Dermis microvascular lymphatic vessel endothelial cell (primary cell): ENCODE measurements around the gene BCAS4. TPM values are rescaled to one million over a fixed set of nuclear protein-coding genes. Genes with fewer than 3 reads are reported as not detected.
"Not testable (repeated sequence)": the region's sequence is repeated elsewhere in the genome, so short reads cannot be mapped to it uniquely, and the experiment has no call there.

Experiments used
- DNase-seq, 2 donors: peaks; one replicate each; pipeline versions ENCODE4 v3.0.0 to v3.0.0-alpha.2; 2010; ENCODE audit warnings: low read depth in 2 of 2
- total RNA-seq: library from RNA; depleted of rRNA; stranded (reverse); fragments of >200 nt; gene quantifications from 2 replicates; pipeline ENCODE4 v1.2.1, GENCODE V29; 2014

BCAS4 gene
- total RNA-seq, 1 donor from 2014 or later = 1.5 TPM

DNA sequence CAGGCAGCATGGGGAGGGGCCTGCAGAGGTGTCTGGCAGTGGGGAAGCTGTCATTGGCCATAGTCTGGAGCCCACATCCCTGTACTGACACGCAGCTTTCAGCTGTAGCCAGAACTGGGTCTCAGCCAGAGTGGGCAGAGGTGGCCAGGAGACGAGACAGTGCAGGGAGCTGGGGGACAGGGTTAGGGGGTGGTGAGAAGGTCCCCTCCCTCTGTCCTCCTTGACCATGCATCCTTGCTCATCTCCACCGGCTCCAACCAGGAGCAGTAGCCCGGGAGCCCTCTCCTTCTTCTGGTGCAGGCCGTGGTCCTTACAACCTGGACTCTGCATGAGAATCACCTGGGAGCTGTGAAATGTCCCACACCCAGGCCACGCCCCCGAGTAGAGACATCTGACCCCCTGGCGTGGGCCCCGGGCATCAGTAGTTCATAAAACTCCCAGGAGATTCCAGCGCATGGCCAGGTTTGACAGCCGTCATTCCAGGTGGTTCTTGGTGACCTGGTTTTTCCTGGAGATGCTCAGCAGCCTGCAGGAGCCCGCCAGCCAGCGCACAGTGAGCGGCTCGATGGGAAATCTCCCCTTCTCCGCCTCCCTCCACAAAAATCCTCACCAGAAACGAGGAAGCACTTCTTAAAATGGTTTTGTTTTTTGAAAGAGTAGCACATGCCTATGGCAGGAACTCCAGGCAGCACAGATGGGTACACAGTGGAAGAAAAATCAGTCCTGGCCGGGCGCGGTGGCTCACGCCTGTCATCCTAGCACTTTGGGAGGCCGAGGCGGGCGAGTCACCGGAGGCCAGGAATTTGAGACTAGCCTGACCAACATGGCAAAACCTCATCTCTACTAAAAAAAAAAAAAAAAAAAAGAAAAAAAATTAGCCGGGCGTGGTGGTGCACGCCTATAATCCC lies 80.2 kb downstream of the BCAS4 start:
- no peak for DNase-seq

GRCh38 chr20:50876063-50876685 lies 81.3 kb downstream of the BCAS4 start:
- DNase-seq = no peak

- DNase-seq = no peak
Observed at GRCh38 chr20:50876816-50877215, 82.0 kb downstream of the BCAS4 start.

DNA sequence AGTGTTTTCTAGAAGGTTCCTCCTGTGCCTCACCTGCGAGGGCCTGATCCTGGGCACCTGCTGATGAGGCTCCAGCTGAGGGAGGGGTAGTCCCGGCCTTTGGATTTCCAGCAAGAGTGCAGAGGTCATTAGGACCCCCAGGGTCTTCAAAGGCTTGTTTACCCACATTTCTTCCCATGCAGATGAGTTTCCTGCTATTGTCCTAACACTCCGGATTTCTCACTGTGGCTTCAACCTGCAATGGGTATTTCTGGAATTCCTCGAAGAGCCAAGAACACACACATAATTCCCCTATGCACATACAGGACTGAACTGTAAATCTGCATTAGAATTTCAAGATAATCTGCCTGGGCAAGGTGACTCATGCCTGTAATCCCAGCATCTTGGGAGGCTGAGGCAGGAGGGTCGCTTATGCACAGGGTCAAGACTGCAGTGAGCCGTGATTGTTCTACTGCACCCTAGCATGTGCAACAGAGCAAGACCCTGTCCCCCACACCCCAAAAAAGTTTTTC lies 82.4 kb downstream of the BCAS4 start:
- no peak for DNase-seq

GRCh38 chr20:50879649-50880550 lies 85.0 kb downstream of the BCAS4 start:
- DNase-seq = no peak

- not testable (repeated sequence) for DNase-seq
Observed at GRCh38 chr20:50881759-50882424, 87.0 kb downstream of the BCAS4 start.

DNA sequence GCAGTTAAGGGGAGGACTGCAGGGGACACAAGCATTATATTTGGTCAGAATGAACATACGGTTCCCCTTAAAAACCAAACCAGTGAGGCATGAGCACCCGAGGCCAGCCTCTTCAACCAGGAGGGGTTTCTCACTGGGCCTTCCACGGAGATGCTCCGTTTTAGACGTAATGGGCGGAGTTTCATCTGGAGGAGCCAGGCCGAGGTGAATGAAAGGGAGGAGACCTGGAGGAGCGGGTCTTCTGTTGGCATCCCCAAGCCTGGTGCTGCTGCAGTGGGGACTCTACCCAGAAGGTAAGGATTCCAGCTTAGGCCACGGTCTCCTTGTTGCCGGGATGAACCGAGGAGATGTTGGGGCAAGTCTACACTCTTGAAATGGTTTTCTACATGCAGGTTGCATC lies 89.0 kb downstream of the BCAS4 start:
- no peak for DNase-seq

- no peak for DNase-seq
Observed at GRCh38 chr20:50885068-50885467, 90.2 kb downstream of the BCAS4 start.

GRCh38 chr20:50885781-50886180 lies 90.9 kb downstream of the BCAS4 start:
- no peak for DNase-seq

GRCh38 chr20:50886184-50886790 lies 91.4 kb downstream of the BCAS4 start:
- no peak for DNase-seq

DNA sequence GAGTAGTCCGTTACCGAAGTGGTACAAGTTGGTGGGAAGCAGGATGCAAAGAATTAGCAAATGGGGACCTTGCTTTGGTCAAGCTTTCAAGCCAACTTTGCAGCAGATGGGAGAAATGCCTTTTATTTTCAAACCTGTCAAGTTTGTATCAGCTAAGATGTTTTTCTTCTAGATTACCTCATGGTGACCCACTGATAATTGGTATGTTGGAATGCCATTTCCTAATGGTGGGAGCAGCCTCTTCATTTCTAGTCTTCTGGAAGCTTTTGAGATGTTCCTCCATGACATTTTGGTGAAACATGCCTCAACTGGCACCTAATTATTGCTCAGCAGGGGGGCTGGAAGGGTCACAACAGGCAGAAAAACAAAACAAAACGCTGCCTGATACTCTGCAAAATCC lies 92.7 kb downstream of the BCAS4 start:
- no peak for DNase-seq

GRCh38 chr20:50891138-50891537 lies 96.3 kb downstream of the BCAS4 start:
- DNase-seq = no peak

- DNase-seq = no peak
Observed at GRCh38 chr20:50892394-50892793, 97.5 kb downstream of the BCAS4 start.

DNA sequence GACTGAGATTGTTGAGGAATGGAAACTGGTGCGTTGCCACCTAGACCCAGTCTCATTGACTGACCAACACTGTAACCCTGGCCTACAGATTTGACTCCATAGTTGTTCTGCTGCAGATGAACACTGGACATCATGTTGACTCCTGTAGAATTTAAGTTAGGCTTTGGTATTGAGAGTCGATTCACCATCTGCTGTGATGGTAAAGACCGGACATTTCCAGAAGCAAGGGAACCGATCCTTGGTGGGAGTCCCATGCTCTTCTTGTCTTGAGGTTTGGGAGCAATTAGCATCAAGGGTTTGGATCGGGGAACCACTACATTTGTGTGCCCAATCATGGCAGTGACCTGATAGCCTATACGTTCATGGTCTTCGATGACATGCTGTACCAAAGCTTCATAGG lies 98.8 kb downstream of the BCAS4 start:
- no peak for DNase-seq

- DNase-seq = no peak
Observed at GRCh38 chr20:50895111-50895830, 100.4 kb downstream of the BCAS4 start.

GRCh38 chr20:50898475-50898874 lies 103.6 kb downstream of the BCAS4 start:
- DNase-seq = no peak

DNA sequence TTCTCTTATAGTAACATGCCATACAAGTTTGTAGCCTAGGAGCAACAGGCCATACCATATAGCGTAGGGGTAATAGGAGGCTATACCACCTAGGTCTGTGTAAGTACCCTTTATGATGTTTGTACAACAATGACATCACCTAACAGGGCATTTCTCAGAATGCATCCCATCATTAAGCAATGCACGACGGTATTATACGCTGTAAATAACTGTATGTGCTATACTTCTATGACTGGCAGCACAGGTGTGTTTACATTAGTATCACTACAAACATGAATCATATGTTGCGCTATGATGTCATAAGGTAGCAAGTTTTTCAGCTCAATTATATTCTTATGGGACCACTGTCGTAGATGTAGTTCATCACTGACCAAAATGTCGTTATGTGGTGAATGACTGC lies 105.4 kb downstream of the BCAS4 start:
- no peak for DNase-seq

DNA sequence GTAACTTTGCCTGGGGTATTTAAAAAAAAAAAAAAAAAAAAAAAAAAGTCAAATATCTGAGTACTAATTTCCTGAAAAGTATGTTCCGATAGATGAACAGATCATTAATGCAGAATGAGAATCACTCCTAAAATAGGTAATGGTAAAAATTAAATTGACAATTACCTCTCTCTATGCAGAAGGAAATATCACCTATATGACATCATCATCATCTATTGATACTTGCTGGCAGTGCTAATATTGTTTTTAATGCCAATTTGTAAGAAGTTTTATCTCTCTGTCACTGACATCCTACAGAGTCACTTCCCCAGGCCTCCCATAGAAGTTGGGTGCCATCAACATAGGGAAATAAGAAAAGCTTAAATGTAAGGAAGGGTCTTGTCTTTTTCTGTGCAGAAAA lies 106.4 kb downstream of the BCAS4 start:
- DNase-seq = no peak

DNA sequence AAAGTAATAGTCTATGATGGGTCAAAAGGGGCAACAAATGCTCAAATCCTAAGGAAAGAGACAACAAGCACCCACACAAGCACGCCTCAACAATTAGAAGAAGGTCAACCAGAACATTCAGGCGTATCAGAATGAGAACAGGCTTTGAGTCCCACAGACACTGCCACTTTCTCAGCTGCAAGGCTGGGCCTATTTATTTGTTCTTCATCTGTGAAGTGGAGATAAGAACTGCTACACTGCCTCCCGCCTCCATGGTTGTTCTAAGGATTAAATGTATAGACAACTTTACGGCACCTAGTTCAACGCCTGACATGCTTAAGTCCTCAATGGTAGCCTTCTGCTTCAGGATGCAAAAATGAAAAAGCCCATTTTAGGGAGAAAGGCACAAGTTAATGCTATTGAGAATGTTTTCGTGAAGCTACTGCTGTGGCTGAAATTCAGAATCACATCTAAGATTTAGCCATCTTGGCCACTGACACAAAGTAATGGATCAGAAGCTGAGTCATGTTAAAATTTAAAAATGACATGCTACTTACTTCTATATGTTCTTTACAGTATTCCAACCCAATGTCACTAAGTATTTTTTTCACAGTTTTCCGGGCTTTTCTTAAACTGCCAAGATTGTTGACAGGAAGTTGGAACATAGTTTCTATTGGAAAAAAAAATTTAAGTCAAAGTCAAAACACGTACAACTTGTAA lies 108.6 kb downstream of the BCAS4 start:
- DNase-seq = no peak
